ENCODE data around the gene KIAA1217.

The KIAA1217 gene

DNA sequence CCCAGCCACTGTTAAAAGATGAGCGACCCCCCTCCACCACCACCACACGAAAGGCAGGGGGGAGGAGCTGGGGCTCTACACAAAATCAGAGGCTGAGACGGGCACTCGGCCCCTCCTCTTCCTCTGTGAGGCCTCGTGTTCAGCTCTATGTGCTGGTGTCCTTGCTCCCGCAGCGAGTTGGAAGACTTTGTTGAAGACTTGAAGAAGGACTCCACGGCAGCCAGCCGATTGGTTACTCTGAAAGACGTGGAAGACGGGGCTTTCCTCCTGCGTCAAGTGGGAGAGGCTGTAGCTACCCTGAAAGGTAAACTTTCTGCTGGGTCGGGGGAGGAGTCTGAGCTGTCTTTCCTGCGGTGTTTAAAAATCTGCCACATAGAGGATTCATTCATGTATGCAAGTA is 311.0 kb downstream of the KIAA1217 start:
- no peak overlapping the region for H3K27ac ChIP-seq
- TF ChIP-seq, protein P1, sequence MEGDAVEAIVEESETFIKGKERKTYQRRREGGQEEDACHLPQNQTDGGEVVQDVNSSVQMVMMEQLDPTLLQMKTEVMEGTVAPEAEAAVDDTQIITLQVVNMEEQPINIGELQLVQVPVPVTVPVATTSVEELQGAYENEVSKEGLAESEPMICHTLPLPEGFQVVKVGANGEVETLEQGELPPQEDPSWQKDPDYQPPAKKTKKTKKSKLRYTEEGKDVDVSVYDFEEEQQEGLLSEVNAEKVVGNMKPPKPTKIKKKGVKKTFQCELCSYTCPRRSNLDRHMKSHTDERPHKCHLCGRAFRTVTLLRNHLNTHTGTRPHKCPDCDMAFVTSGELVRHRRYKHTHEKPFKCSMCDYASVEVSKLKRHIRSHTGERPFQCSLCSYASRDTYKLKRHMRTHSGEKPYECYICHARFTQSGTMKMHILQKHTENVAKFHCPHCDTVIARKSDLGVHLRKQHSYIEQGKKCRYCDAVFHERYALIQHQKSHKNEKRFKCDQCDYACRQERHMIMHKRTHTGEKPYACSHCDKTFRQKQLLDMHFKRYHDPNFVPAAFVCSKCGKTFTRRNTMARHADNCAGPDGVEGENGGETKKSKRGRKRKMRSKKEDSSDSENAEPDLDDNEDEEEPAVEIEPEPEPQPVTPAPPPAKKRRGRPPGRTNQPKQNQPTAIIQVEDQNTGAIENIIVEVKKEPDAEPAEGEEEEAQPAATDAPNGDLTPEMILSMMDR (conservative IDR thresholded peaks at IDR 0.05), result no peak

DNA sequence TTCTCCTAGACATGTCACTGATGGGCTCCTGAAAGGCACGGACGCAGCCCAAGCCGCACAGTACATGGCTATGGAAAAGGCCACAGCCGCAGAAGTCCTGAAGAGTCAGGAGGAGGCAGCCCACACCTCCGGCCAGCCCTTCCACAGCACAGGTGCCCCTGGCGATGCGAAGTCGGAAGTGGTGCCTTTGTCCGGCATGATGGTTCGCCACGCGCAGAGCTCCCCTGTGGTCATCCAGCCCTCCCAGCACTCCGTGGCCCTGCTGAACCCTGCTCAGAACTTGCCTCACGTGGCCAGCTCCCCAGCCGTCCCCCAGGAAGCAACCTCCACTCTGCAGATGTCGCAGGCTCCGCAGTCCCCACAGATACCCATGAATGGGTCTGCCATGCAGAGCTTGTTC is 315.4 kb downstream of the KIAA1217 start:
- H3K27ac ChIP-seq, result no peak overlapping the region
- TF ChIP-seq, protein P1 (conservative IDR thresholded peaks at IDR 0.05), result no peak

DNA sequence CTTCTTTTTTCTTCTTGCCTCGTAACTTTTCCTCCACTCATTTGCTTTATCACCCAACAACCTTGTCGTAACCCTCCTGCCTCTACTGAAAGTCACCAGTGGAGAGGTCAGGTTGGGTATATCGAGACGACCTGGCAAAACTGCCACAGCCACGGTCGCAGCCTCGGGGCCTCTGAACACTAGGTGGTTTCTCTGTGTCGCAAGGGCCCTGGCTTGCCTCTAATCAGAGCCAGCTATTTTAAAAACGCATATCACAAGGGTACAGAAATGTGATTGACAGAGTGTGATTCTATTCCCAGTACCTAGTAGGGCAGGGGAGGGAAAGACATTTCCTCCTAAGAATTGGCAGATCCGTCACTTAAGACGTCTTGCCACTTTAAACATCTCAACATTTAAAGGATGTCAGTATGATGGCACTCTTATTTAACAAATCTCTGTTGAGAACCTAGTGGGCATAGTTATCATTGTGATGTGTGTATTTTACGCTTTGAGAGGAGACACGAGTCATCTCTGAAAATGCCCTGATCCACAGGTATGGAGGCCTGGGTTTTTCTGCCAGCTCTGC is 317.2 kb downstream of the KIAA1217 start:
- H3K27ac ChIP-seq, result no peak overlapping the region
- TF ChIP-seq, protein P1 (conservative IDR thresholded peaks at IDR 0.05), result no peak

DNA sequence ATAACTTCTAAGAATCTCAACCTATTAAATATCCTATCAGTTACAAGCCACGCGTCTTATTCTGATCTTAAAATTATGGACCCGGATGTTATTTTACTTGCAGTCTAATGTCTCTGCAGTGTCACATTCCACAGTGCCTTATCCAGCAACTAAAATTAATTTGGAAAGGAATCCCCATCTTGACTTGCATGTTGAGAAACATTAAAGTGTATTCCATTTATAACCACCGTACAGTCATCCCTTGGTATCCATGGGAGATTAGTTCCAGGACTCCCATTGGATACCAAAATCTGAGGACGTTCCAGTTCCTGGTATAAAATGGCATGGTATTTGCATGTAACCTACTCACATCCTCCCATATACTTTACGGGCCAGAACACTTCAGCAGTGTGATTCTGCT is 320.0 kb downstream of the KIAA1217 start:
- TF ChIP-seq, protein P1 (conservative IDR thresholded peaks at IDR 0.05), result no peak
- H3K27ac ChIP-seq, result no peak overlapping the region

DNA sequence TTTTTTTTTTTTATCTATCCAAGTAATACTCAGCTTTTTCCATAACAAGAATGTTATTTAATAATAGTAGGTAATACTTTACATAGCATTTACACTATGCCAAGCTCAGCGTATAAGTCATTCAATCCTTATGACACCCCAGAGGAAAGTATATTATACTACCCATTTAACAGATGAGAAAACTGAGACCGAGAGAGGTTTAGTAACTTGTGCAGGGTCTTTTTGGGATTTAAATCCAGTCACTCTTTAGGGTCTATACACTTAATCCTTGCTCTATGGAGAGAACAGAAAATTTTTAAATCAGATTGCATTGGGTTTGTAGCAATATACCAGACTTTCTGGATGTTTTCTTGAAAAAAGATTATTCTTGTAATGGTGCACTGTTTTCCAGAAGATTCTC is 322.5 kb downstream of the KIAA1217 start:
- TF ChIP-seq, protein P1 (conservative IDR thresholded peaks at IDR 0.05), result no peak
- no peak overlapping the region for H3K27ac ChIP-seq

DNA sequence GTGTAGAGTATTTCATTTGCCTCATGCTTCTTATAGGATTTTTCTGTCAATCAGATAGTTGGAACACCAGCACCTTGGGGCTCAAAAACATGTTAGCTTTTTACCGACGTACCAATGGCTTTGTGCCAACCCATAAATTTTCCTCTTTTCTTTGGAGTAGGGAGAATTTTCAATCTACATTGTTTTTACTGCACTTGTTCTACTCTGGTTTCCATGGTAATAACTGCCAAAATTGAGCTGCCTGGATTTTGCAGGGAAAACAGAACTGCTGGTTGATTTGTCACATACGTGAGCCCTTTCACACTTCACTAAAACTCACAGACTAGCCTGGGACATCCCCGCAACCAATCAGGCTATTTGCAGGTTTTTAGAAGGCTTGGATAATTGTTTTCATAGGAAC is 325.0 kb downstream of the KIAA1217 start:
- H3K27ac ChIP-seq, result no peak overlapping the region
- TF ChIP-seq, protein P1 (conservative IDR thresholded peaks at IDR 0.05), result no peak

DNA sequence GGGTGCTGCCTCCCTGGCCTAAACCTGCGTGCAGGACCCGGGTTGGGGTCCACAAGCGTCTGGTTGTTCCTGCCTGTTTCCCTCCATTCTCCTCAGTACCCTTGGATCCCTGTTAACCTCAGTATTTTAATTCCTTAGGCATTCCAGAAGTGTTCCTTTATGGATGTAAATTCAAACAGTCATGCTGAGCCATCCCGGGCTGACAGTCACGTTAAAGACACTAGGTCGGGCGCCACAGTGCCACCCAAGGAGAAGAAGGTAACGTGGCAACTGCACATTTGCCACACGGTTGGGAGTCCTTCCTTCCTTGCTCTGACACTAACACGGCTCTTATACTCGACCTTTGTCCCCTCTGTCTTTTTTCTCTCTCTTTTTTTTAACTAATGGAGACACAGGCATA is 327.7 kb downstream of the KIAA1217 start:
- H3K27ac ChIP-seq, result no peak overlapping the region
- TF ChIP-seq, protein P1 (conservative IDR thresholded peaks at IDR 0.05), result no peak

Data from VCaP (cell line).